Lower lobe of right lung (tissue), 2 donors: Measurements from ENCODE around the gene MBNL1. TPM values are rescaled to one million over a fixed set of nuclear protein-coding genes. Genes with fewer than 3 reads are reported as not detected.

Experiments used
- ATAC-seq, 2 donors: fragments of 200-7000 bp; cut with Tn5 transposase; one replicate each; pipeline ENCODE4 v1.9.1; 2020 to 2022; ENCODE audit warnings: mild to moderate bottlenecking in 2 of 2, moderate library complexity in 2 of 2
- DNase-seq: peaks from one replicate; pipeline ENCODE4 v3.0.0-alpha.2; 2020
- H3K27ac ChIP-seq: fragments of 200-600 bp; one replicate; pipeline ENCODE4 v1.8.0; 2022
- H3K27me3 ChIP-seq: fragments of 200-600 bp; one replicate; pipeline ENCODE4 v1.8.0; 2022; ENCODE audit warnings: low read depth
- H3K36me3 ChIP-seq: fragments of 200-600 bp; one replicate; pipeline ENCODE4 v1.8.0; 2022; ENCODE audit warnings: mild to moderate bottlenecking
- H3K4me1 ChIP-seq: fragments of 200-600 bp; one replicate; pipeline ENCODE4 v1.8.0; 2022
- H3K4me3 ChIP-seq: fragments of 200-600 bp; one replicate; pipeline ENCODE4 v1.8.0; 2022; ENCODE audit warnings: mild to moderate bottlenecking
- H3K9me3 ChIP-seq: fragments of 200-600 bp; one replicate; pipeline ENCODE4 v1.8.0; 2022
- CTCF ChIP-seq: fragments of 200-600 bp; IDR thresholded peaks from one replicate; pipeline ENCODE4 v1.8.0; 2022; ENCODE audit warnings: antibody characterized with exemption, mild to moderate bottlenecking
- intact Hi-C: fragments of 100-400 bp; cut with DNase I; formaldehyde crosslinking; loops from one replicate; pipeline ENCODE4 v1.11.0; 2022
- total RNA-seq: library from RNA; stranded (reverse); fragmentation: NEBNext Ultra II Directional; extraction: Animal tissue kit (Norgen Biotek cat#: 25700); gene quantifications from one replicate; pipeline ENCODE4 v1.2.1, GENCODE V29; 2021
- donor health status: DM: no; HTN: yes; CAD: no; lungs with severe emphysema.

Gene MBNL1
- total RNA-seq, 1 donor from 2014 or later: 235 TPM

GRCh38 chr3:152403632-152404066, 134.9 kb downstream of the MBNL1 start:
- no peak for TF ChIP-seq CTCF
- no peaks in the 10 kb centered on the region for H3K27me3 ChIP-seq
- peaks cover 77% of the 10 kb centered on the region for H3K4me1 ChIP-seq
- H3K27ac ChIP-seq: peak overlapping the region; percentile 76
- intact Hi-C loops: no loop called here
- DNase-seq (peak; percentile 63), ATAC-seq (peak; percentile 71 to 85)
- no peak overlapping the region for H3K4me3 ChIP-seq
- H3K9me3 ChIP-seq: no peaks in the 10 kb centered on the region
- no peaks in the 10 kb centered on the region for H3K36me3 ChIP-seq

- no peaks in the 10 kb centered on the region for H3K36me3 ChIP-seq
- no peak overlapping the region for H3K4me3 ChIP-seq
- no peaks in the 10 kb centered on the region for H3K27me3 ChIP-seq
- no peaks in the 10 kb centered on the region for H3K9me3 ChIP-seq
- H3K4me1 ChIP-seq: peaks cover 63% of the 10 kb centered on the region
- ATAC-seq: no peak
- peak overlapping the region; percentile 76 for H3K27ac ChIP-seq
- DNase-seq: no peak
- intact Hi-C loops: no loop called here
- no peak for TF ChIP-seq CTCF
These were observed 136.2 kb downstream of the MBNL1 start for GRCh38 chr3:152404976-152405375.

- Histone ChIP-seq H3K27me3 (no peaks in the 10 kb centered on the region), H3K36me3 (no peaks in the 10 kb centered on the region), H3K4me1 (peaks cover 52% of the 10 kb centered on the region), H3K9me3 (no peaks in the 10 kb centered on the region), H3K27ac (peak overlapping the region; percentile 76), H3K4me3 (peak overlapping the region; percentile 9)
- intact Hi-C loops: no loop called here
- peak; percentile 73 to 78 for ATAC-seq
- no peak for DNase-seq
- no peak for TF ChIP-seq CTCF
These were observed 137.4 kb downstream of the MBNL1 start for GRCh38 chr3:152405915-152406802.

- Histone ChIP-seq H3K9me3 (no peaks in the 10 kb centered on the region), H3K36me3 (peaks cover 32% of the 10 kb centered on the region), H3K4me1 (peaks cover 14% of the 10 kb centered on the region), H3K27ac (no peak overlapping the region), H3K4me3 (no peak overlapping the region), H3K27me3 (no peaks in the 10 kb centered on the region)
- DNase-seq (no peak), ATAC-seq (no peak)
- intact Hi-C loops: no loop called here
- no peak for TF ChIP-seq CTCF
These were observed 144.5 kb downstream of the MBNL1 start for GRCh38 chr3:152413240-152413639.

- Histone ChIP-seq H3K36me3 (peaks cover 68% of the 10 kb centered on the region), H3K4me1 (peaks cover 9% of the 10 kb centered on the region), H3K27me3 (no peaks in the 10 kb centered on the region), H3K9me3 (no peaks in the 10 kb centered on the region), H3K4me3 (no peak overlapping the region), H3K27ac (no peak overlapping the region)
- DNase-seq (no peak), ATAC-seq (peak in 1 of 2 donors; percentile 66)
- no peak for TF ChIP-seq CTCF
- intact Hi-C loops: no loop called here
These were observed 148.3 kb downstream of the MBNL1 start for GRCh38 chr3:152416808-152417580.
